ENCODE measurements around the gene SKIC8.

SKIC8 gene

DNA sequence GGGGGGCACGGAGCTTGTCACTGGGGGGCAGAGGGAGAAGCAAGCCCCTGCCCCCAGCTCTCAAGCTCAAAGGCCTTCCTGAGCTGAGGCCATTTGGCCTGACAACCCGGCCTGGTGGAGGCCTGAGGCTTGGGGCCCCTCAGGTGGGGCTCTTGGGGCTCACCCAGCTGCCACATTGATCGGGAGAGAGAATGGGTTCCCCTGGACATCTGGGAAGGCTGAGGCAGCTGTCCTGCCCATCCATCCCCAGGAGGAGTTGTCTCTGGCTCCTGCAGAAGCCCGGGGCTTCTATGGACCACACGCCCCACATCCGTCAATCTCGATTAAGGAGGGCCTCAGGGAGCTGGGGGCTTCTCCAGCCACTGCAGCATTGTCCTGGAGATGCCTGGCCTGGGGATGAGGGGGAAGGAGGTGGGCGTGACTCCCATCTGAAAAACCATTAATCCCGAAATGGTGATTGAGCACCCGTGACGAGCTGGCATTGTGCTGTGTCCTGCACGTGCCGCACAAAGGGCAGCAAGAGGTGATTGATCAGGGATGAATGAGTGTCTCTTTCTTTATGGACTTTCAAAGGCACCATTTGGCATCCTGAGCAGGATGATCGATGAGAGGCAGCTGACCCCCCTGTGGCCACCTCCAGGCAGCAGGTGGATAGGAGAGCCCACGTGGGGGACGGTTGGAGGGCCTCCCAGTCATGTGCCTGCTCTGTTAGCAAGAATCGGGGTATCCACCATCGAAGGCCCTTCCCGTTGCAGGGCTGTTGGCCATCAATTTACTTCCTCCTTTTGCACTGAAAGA lies 23.5 kb upstream of the SKIC8 start:
- in situ Hi-C loops (cut with HindIII; ENCODE audit: low sequenced_read_pairs) = no loop called here

DNA sequence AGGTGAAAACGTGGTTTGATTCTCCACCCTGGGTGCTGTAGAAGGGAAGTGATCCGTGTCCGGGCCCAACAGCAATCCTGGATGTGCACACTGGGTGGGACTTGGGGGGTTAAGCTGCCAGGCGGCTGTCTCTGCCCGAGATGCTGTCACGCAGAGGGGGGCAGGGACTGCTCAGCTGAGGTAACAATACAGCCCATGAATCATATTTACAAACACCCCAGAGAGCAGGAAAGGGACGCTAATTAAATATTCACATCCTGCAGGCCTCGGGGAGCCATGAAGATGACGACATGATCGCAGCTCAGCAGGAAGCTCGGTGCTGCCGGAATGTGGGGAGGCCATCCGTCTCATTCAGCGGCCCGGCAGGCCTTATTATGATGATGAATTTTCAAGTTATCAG lies 22.8 kb upstream of the SKIC8 start:
- in situ Hi-C loops (cut with HindIII; ENCODE audit: low sequenced_read_pairs) = no loop called here

DNA sequence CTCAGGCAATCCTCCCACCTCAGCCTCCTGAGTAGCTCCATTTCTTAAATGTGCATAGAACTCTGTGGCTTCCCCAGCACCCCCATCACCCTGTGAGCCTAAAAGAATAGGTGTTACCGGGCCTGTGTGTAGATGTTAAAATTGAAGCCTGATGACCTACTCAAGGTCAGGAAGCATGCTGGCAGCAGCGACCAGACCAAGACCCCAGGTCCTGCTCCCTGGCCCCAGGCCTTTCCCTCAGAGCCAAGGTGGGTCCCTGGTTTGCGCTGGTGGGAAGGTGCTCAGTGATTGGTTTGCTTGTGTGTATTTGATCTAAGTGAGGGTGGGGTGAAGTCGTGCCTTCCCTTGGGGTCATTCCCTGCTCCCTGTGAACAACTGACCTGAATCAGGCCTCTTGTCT lies 22.4 kb upstream of the SKIC8 start:
- in situ Hi-C loops (cut with HindIII; ENCODE audit: low sequenced_read_pairs) = no loop called here

DNA sequence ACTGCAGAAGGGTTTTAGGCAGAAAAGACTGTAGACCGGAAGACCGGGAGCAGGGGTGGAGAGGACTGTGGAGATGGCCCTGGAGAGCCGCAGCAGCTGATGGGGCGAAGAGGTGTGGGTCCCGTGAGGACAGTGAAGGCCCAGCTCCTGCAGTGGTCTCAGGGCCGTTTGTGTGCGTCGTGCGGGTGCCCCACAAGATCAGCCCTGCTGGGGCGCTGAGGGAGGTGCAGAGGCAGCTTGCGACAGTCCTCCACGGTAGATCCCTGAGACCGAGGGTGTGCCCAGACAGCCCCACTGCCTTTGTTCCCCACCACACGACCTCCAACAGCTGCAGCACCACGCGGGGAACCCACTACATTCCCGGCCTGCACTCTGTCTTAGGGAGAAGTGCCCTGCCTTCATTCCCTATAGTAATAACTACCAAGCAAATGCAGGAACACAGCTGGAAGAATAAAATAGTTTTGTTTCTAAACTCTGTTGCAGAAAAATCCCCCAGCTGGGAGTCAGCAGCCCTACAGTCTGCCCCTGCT lies 21.7 kb upstream of the SKIC8 start:
- in situ Hi-C loops (cut with HindIII; ENCODE audit: low sequenced_read_pairs) = no loop called here

DNA sequence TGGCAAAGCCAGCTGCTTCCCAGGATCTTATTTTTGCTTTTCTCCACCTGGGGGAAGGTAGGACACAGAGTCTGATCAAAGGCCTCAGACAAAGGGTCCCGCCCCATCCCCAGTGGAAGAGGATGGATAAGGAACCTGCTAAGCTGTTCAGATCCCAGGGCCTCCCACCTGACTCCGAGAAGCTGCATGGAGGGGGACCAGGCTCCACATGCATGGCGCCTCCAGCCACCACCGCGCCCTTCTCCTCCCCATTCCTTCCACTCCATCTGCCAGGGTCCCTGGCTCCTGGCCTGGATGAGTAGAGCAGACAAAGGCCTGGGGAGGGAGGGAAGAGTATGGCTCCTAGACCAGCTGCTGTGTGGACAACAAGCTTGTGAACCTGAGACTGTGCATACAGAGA lies 20.8 kb upstream of the SKIC8 start:
- in situ Hi-C loops (cut with HindIII; ENCODE audit: low sequenced_read_pairs) = no loop called here

DNA sequence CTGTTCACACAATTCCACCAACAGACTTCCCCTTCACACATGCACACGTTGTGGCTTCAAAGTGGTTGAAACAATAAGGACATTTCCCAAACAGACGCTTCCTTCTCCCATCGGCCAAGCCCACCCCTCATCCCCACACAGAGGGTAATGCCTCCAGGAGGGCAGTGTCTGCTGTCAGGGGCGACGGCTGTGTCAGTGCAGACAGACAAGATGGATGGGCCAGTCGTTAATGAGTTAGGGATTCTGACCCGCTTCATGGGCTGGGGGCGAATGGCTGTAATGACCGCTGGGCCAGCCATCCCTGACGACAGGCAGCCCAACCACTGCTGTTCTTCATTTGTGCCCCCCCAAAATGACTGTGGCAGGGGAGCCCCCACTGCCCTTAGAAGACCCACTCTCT lies 20.2 kb upstream of the SKIC8 start:
- in situ Hi-C loops (cut with HindIII; ENCODE audit: low sequenced_read_pairs) = no loop called here

DNA sequence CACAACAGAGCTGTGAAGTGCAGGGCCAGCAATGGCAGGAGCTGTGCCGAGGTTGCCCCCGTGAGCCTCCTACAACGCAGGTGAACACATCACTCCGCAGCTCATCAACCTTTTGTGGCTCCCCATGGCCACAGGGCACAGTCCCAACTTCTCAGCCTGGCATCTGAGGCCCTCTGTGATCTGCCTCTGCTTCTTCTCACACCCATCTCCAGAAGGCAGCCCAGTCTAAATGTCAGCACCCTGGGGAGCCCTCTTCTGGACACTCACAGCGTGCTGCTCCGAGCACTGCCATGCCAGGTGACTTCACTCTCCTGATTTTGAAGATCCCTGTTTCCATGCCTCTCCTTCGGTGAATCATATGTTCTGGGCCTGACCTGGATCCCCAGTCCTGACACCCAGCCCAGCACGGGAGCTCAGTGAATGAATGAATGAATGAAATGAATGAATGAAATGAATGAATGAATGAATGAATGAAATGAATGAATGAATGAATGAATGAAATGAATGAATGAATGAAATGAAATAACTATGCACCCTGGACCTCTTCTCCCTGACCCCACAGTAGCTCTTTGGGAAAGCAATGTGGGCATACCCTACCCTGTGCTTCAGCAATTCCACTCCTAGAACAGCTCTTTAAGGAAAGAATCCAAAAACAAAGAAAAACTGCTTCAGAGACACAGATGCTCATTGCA lies 17.9 kb upstream of the SKIC8 start:
- in situ Hi-C loops (cut with HindIII; ENCODE audit: low sequenced_read_pairs) = no loop called here

DNA sequence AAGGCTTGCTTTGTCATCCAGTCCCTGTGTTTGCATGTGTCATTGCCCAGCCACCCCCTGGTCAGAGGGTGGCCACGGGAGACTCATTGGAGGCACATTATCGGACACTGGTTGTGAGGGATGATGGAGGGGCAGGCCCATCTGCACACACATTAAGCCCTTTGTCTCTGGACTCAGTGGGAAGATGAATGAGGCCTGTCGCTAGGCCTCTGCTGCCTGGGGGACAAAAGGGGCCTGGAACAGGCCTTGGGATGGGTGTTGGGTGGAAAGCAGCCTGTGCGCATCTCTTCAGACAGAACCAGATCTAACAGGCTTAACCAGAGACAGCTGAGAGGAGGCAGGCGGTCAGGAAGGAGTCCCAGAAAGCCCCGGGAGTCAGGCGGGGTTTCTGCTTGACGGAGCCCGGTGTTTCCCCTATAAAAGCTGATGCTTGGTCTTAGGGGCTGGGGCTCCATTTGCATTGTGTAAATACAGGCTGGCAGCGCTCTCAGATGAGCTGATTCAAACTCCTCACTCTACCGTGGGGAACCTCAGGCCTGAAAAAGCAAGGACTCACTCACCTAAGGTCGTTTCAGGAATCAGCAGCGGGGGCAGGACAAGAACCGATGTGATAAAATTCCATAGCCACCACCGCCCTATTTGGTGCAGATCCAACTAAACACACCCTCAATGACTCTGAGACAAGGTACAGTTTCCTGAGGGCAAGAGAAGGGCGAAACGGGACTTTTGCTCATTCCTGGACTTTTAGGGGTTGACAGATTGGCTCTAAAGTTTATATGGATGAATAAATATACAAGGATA lies 17.1 kb upstream of the SKIC8 start:
- in situ Hi-C loops (cut with HindIII; ENCODE audit: low sequenced_read_pairs) = no loop called here

DNA sequence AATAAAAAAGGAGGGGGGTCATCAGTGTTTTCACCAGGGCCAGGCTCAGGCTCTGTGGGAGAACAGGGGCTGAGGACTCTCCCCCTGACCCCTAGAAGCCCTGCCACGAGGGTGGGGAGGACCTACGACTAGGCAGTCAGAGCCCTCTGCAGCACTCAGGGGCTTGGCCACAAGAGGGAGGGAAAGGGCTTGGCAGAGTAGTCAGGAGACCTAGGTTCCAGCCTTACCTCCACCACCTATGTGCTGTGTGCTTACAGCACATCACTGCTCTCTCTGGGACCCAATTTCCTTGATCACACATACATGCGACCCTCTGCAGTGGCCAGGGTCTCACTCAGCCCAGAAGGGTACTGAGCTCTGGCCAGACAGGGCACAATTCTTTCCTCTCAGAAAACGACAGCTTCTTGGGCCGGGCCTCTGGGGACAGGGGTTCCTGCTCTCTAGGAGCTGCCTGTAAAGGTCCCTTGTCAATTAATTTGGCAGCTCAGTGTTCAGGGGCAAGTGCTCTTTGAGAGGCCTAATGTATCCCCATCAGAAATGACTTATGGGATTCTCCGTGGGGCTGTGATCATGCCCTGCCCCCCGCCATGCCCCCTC lies 16.4 kb upstream of the SKIC8 start:
- in situ Hi-C loops (cut with HindIII; ENCODE audit: low sequenced_read_pairs) = no loop called here

DNA sequence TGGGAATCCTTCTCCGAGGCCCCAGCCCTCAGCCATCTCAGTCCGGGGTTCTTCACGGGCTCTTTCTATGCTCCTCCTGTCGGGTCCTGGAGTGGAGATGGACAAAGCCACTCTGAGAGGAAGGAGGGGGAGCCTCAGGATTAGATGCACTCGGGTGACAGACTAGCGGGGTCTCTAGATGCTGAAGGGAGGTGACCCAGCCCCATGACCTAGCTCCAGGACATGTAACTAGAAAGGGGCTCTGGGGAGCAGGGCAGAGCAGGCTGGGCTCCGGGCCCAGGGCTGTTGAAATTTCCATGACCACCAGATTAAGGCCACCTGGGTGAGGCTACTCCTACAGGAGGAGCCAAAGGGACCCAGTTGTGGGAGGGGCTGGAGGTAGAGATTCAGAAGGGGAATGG lies 14.8 kb upstream of the SKIC8 start:
- in situ Hi-C loops (cut with HindIII; ENCODE audit: low sequenced_read_pairs) = no loop called here

DNA sequence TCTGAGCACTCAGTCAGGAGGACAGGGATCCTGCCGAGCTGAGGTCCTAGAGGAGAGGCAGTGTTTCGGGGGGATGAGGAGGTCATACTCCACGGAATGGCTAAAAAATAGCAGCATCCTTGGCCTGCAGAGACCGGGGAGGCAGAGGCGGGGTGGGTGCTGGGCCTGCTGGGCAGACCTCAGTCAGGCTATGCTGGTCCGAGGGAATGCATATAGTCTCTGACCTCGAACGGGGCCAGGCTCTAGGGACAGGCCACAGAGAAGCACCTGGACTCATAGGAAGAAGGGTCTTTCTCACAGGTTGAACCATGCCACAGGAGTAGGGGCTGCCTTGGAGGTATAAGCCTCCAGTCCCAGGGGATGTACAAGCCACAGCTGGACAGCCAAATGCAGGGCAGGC lies 14.0 kb upstream of the SKIC8 start:
- in situ Hi-C loops (cut with HindIII; ENCODE audit: low sequenced_read_pairs) = no loop called here

DNA sequence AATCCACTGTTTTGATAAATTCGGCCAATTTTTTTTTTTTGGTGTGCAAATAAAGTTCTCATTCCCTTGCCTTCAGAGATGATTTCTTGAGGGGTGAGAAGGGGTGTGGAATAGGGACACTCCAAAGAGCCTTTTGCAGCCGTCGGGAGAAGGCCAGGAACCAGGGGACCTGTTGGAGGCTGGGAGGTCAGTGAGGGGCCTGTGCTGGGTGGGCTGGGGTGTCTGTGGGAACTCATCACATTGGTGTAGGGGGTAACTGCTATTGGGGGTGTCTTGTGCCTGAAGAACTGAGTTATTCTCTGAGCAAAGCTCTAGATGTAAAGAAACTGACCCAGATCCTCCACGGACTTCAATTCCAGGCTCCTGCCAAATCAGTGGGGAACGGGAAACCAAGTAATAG lies 13.5 kb upstream of the SKIC8 start:
- in situ Hi-C loops (cut with HindIII; ENCODE audit: low sequenced_read_pairs) = no loop called here

DNA sequence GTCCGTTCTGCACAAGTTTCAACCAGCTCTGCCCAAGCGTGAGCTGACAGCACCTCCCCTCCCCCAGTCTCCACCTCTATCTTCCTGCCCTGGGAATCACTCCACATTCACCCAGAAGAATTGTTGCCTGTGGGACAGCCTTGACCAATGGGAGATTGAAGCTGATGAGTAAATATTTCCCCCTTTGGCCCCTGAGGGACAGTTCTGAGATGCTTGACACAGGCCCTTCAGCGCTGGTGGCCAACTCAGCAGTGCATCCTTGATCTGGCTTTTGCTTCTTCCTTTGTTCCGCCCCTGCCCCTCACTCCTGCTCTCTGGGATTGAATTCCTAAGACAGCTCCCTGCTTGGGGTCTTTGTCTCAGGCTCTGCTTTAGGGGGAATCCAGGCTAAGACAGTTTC lies 13.1 kb upstream of the SKIC8 start:
- in situ Hi-C loops (cut with HindIII; ENCODE audit: low sequenced_read_pairs) = no loop called here

DNA sequence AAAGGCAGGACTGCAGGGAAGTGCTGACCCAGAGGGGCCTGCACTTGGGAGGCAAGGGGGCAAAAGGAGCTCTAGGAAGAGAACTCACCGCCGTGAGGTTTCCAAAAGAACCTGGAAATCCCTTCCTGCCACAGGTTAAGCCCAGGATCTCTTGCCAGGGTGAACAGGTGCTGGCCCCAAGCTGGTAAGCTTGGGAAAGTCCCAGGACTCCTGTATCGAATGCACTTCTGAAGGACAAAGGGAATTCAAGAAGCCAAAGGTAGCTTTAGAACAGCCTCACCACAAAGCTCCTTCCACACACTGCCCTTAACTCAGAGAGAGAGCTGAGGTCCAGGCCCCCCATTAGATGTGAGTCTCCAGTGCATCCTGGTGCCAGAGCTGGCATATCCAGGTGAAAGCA lies 11.9 kb upstream of the SKIC8 start:
- in situ Hi-C loops (cut with HindIII; ENCODE audit: low sequenced_read_pairs) = no loop called here

DNA sequence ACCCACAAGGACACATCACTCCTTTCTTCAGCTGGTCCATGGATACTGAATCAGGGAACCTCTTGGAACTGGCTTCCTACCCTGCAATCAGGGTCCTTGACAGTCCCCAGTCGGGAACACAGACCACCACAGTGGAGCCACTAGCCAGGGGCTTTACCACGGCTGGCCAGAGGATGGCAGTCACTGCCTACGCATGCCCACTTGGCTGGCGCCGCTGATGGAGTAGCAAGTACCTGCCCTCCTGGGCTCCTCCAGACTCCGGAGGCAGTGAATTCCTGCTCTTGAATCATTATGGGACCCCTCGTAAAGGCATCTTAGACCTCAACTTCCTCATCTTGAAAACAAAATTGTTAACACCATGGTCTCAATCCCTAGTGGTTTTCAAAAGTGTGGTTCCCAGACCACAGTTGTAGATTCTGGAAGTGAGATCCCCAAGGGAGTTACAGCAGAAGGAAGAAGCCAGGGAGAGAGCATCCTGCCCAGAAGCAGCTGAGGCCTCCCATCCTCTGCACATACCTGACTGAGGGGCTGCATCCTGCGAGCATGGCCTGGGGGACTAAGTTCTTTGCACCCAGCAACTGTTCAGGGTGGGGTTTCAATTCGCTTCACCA lies 9.1 kb upstream of the SKIC8 start:
- in situ Hi-C loops (cut with HindIII; ENCODE audit: low sequenced_read_pairs) = loop anchor here (5.0 kb wide), 1 partner anchor 39 kb away; no protein-coding TSS in a partner anchor

DNA sequence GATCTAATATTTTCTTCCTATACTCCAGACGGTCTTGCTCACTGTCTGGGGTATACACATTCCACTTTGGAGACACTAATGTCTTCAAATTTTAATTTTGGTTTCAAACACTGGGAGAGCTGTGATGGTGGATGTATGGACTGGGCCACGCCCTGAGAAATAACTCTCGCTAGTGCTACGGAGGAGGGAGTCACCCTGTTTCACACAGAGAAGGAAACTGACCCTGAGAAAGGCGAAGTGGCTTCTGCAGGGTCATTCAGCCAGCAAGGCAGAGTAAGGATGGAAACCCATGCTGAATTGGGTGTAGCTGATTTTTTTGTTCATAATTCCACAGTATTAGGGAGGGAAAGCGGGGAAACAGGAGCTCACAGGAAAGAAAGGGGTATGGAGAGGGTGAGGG lies 8.6 kb upstream of the SKIC8 start:
- in situ Hi-C loops (cut with HindIII; ENCODE audit: low sequenced_read_pairs) = loop anchor here (5.0 kb wide), 1 partner anchor 39 kb away; no protein-coding TSS in a partner anchor

DNA sequence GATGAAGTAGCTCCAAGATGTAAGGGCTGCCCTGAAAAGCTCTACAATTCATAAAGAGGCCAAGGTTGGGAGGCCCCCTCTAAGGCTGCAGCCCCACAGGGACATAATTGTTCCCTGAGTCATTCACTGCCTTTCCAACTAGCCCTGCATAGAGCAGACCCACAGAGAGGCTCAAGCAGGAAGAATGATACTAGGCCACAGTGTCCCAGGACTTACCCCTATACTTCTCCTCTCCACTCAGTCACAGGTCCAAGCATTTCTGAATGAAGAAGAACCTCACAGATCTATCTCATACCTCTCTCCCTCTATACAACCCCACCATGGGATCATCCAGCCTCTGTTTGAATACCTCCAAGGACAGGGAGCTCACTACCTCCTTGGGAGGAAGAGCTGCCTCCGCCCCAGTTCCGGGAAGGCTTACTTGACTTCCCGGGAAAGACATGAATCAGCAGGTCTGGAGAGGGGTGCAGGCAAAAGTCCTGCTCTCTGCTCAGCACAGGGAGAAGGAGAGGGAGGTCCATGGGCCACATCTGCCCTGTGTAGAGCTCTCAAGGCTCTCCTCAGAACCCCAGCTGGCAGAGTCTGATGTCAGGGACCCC lies 6.9 kb upstream of the SKIC8 start:
- in situ Hi-C loops (cut with HindIII; ENCODE audit: low sequenced_read_pairs) = loop anchor here (5.0 kb wide), 1 partner anchor 41 kb away; no protein-coding TSS in a partner anchor

DNA sequence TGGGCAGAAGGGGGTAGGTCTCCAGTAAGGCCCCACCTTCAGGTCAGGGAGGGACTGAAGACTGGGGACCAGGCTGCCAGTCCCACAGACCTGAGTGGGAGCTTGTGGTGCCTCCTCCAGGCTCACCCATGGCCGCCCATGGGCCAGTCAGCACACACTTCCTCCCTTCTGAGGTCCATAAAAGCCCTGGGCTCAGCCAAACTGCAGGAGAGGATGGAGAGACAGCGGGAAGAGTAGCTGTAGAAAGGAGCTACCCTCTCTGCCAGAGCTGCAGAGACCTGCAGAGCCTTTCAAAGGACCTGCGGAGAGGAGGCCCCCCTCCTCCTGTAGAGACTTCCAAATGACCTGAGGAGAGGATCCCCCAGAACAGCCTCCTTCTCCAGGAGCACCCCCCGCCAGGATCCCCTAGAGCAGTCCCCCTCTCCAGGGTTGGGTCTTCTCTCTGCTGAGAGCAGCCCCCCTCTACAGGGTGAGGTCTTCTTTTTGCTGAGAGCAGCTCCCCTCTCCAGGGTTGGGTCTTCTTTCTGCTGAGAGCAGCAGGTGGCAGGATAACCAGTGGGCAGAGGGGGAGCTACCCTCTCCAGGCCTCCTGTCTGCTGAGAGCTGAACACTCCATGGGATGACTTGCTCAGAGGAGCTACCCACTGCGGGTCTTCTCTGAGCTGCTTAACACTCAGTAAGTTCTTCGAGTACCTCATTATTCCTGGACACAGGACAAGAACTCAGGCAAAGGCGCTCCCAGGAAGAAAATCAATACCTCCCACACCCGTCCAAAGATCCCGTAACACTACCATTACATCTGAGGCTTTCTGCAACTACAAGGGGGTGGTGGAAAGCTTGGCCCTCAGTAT lies 5.0 kb upstream of the SKIC8 start:
- in situ Hi-C loops (cut with HindIII; ENCODE audit: low sequenced_read_pairs) = loop anchor here (5.0 kb wide), 1 partner anchor 43 kb away; no protein-coding TSS in a partner anchor

Data from endothelial cell of hepatic sinusoid (primary cell).